ENCODE measurements around the gene SIGMAR1. TPM values are rescaled to one million over a fixed set of nuclear protein-coding genes. Genes with fewer than 3 reads are reported as not detected.
"Not testable (repeated sequence)": the region's sequence is repeated elsewhere in the genome, so short reads cannot be mapped to it uniquely, and the experiment has no call there.

Gene SIGMAR1
- total RNA-seq, 1 donor from 2014 or later, result 48.3 TPM

DNA sequence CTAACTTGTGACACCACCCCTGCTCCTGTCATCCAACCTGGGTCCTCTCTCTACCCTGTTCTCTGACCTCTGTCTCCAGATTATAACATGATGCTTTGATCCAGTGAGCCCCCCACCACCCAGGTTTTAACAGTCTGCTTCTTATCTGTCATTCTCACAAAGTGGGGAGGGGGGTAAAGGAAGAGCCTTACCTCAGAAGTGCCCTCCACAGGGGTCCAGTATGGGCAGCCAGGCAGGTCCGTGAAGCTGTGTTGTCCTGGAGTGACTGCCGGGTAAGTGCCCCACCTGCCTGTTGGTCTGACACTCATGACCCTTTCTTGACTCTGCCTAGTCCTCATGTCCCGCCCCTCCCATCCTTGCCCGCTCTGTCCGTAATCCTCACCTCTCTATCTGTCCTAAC, 17.8 kb upstream of the SIGMAR1 start:
- DNase-seq (ENCODE audit: low spot score), result no peak

DNA sequence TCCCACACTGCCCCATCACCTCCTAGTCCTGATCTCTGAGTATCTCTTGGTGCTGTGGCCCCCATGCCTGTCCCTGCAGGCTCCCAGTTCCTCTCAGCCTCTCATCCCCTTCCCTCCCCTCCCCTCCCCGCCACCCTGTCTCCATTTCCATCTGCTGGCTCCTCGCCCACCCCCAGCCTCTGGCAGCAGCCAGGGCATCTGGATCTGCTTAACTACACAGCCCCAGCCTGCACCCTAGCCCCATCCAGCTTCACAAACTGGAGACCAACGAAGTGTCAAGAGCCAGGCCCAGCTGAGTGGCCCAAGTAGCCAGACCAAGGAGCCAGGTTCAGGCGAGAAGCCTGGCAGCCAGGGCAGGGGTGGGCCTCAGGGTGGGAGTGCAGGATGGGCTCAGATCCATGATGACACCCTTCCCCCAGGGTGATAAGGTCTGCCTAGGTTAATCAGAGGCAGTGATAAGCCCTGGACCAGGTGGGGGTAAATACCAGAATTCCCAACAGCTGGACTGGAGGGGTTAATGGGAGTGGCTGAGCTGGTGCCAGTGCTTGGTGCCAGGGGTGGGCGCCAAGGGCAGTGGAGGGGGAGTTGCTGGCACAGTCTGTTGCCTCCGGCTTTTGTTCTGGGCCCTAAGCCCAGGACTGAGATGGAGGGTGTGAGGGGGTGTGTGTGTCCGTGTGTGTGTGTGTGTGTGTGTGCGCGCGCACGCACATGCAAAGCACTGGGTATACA, 16.9 kb upstream of the SIGMAR1 start:
- DNase-seq (ENCODE audit: low spot score), result no peak

DNA sequence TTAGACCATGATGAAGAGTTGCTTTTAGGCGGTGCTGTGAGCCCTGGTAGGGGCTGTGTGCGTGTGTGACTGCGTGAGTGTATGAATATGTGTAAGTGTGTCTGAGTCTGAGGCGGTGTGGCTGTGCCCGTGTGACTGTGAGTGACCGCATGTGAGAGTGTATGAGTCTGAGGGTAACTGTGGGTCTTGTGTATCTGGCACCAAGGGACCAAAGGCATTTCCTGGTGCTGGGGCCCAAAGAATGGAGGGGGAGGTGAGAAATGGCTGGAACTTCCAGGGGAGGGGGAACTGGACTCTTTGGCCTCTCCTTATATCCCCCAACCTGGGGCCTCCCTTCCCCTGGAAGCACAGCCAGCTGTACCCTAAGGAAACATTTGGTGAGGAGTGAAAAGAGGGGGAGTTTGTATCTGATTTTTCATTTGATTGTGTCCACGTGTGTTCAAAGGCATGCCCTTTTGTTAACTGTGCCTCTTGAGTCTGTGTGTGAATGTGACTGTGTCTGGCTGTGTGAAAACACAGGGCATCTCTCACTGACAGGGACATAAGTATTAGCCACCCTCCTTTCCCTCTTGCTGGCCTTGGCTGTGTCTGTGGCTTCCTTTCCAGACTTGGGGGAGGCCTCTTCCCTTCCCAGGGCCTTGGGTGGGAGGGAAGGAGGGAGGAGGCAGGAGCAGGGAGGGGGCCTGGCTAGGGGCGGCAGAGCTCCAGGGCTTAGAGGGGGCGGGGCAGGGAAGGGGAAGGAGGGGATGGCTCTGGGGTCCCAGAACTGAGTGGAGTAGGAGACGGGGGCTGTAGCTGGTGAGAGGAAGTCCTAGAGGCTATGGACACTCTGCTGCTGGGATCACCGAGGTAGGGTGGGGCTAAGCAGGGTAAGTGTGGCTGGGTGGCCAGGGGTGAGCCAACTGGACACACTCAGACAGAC, 15.8 kb upstream of the SIGMAR1 start:
- DNase-seq (ENCODE audit: low spot score), result no peak

DNA sequence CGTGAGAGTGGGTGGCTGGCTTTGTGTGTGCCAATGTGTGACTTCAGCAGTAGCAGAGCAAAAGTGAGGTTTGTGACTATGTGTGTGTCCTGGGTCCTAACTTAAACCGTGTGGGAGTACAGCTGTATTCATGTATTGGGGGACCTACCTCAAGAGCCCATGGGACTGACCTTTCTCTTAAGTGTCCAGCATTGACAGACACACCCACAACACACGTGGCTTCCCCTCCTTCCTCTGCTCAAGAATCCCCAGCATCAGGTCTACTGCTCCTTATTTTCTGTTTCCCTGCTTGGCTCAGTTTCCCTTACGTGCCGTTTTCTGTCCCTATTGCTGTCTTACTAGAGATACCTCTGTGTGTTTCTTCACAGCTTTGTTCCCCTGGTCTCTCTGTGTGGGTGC, 15.0 kb upstream of the SIGMAR1 start:
- no peak for DNase-seq (ENCODE audit: low spot score)

DNA sequence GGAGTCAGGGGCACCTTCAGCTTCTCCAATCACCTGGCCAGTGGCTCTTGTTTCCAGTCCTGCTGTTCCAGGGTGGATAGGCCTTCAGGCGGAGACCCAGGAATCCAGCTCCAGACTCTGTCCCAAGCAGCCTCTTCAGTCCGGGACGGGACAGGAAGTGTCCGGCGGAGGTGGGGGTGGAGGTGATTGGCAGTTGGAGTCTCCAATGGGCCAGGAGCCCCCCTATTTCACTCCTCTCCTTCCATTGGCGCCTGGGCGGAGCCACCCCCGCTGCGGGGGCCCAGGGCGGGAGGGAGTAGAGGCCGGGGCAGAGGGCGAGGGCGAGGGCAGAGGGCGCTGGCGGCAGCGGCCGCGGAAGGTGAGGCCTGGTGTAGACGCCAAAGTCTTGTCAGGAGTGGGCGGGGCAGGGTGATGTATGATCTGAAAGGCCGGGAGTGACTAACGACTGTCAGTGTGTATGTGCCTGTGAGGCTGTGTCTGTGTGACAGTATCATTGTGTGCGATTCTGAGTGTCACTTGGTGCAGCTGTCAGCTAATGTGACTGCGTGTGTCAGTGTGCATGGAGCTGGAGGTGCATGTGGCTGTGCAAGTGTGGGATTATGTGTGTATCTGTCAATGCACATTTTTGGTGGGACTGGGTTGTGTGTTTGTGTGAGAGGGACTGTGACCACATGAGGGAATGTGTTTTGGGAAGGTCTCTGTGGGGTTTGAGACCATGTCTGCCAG, 14.5 kb upstream of the SIGMAR1 start, which contains the start of gene IL11RA:
IL11RA (plus strand) TSS at position 310 of the 726 bp plus-strand sequence. CDS start 3,033 bp downstream, outside the sequence.
- DNase-seq (ENCODE audit: low spot score), result peak; percentile 94

DNA sequence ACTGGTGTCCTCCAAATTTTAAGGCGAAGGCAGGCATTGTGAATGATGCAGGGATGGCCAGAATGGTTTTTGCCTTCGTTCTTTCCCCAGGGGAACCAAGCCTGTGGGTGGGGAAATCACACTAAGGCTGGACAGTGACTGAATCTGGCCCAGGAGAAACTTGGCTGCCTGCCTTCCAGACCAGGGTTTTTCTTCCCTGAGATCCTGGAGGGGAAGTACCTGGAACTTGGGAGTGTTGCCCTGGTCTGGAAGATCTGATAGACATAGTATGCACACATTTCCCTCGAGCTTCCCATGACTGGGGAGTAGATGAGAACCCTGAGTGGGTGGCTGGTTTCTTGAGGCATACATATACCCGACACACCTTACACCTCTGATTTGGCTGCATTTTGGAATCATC, 13.7 kb upstream of the SIGMAR1 start:
- DNase-seq (ENCODE audit: low spot score), result no peak

DNA sequence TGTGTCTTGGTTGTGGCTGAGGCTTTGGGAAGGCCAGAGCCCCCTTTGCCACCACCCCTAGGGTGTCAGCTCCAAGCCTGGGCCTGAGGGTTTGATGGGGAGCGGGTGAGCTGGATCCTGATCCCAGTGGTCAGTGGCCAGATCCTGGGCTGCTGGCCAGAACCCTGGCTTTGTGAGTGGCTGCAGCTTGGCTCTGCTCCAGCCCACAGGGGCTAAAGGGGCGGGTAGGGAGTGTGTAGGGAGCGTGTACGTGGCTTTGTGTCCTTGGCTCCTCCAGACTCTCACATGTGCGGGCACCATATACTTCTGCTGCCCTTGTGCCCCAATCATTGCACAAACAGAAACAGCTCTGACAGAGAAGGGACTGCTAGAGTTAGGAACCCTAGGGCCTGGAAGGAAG, 13.2 kb upstream of the SIGMAR1 start:
- DNase-seq (ENCODE audit: low spot score), result no peak

DNA sequence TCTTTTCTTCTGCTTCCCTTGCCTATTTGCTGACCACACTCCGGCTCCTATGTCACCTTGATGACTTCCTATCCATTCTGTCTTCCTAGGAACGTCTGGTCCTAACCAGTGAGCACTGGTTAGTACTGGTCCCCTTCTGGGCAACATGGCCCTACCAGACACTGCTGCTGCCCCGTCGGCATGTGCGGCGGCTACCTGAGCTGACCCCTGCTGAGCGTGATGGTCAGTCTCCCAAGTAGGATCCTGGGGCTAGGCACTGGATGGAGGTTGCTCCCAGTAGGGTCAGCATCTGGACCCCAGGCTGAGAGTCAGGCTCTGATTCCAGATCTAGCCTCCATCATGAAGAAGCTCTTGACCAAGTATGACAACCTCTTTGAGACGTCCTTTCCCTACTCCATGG, 11.1 kb upstream of the SIGMAR1 start:
- no peak for DNase-seq (ENCODE audit: low spot score)

DNA sequence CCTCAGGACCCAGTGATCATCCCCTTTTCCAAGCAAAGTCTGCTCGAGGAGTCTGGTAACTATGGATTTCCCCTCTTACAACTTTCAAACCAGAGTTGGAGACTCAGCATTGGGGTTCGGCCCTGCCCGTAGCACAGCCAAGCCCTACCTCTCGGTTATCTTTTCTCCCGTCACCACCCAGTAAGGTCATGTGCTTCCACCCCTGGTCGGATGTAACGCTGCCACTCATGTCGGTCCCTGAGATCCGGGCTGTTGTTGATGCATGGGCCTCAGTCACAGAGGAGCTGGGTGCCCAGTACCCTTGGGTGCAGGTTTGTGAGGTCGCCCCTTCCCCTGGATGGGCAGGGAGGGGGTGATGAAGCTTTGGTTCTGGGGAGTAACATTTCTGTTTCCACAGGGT, 10.1 kb upstream of the SIGMAR1 start:
- no peak for DNase-seq (ENCODE audit: low spot score)

DNA sequence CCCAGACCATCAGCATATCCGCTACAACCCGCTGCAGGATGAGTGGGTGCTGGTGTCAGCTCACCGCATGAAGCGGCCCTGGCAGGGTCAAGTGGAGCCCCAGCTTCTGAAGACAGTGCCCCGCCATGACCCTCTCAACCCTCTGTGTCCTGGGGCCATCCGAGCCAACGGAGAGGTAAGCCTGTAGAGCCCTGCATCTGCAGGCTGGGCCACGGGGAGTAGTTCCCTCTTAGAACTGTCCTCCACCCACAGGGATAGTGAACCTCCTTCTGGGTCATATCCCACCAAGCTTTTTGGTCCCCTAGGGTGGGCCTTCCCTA, 9.5 kb upstream of the SIGMAR1 start:
- no peak for DNase-seq (ENCODE audit: low spot score)

DNA sequence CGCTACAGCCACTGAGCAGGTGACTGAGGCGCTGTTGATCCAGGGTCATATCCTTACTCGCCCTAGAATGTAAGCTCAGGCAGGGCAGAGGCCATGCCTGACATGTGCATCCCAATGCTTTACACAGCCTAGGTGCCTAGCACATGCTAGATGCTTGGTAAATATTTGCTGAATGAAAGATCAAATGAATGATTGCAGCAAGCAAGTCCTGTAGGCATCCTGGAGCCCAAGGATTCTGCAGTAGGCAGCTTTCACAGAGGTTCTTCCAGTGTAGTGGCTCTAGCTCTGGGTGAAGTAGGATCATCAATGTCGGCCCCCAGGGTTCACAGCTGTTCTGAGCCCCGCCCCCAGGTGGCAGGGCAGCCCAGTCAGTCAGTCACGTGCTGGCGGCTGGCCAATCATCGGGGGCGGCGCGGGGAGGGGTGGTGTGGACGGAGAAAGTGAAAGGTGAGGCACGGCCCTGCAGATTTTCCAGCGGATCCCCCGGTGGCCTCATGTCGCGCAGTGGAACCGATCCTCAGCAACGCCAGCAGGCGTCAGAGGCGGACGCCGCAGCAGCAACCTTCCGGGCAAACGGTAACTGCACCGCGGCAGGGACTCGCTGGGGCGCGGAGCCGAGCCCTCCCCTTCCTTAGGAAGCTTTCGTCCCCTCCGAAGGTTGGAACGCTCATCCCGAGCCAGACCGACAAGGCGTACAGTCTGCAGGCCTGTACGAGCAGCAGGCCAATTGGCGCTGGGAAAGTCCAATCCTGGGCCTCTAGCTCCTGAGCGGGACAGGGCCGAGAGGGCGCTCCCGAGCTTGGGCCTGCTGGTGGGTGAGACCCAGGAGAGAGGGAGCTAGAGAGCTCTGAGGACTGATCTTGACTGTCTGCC, 8.9 kb upstream of the SIGMAR1 start, which contains the start of gene GALT:
GALT (plus strand) TSS at position 465 of the 873 bp plus-strand sequence; CDS start at position 495, 30 bp downstream.
- DNase-seq (ENCODE audit: low spot score), result peak; percentile 99

DNA sequence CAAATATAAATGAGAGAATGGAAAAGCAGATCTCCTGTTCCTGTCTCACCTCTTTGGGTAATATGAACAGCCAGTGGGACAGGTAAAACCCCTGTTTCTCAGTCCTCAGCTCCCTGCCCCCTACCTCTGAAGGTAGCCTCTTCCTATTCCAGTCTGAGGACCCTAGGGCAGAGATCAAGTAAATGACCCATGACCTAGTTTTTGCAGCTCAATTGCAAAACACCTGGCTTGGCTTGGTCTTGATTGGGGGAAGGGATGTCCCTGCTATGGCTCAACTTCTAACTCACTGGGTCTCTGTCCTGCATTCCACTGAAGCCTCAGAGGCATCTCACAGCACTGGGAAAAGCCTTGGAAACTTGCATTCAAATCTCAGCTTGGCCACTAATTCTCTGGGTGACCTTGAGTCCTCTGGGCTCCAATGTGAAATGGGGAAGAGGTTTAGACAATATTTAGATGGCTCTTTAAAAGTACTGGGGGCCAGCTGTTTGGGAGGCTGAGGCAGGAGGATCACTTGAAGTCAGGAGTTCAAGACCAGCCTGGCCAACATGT, 7.3 kb upstream of the SIGMAR1 start:
- no peak for DNase-seq (ENCODE audit: low spot score)

DNA sequence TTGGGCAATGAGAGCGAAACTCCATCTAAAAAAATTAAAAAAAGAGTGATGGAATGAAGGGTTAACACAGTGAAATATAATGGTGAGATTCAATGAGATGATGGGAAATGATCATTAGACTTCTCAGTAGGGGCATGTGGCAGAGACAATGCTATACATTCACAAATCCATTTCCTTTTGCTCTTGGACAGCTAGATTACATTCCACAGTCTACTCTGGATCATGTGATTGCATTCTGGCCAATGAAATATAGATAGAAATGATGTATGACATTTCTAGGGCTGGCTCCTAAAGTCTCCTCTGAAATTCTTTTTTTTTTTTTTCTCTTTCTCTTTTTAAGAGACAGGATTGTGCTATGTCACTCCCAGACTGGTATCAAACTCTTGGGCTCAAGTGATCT, 5.1 kb upstream of the SIGMAR1 start:
- DNase-seq (ENCODE audit: low spot score), result no peak

DNA sequence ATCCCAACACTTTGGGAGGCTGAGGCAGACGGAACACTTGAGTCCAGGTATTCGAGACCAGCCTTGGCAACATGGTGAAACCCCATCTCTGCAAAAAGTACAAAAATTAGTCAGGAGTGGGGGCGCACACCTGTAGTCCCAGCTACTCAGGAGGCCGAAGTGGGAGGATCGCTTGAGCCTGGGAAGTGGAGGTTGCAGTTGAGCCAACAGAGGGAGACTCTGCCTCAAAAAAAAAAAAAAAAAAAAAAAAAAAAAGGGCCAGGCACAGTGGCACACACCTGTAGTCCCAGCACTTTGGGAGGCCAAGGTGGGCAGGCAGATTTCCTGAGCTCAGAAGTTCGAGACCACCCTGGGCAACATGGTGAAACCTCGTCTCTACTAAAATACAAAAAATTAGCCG, 1.7 kb upstream of the SIGMAR1 start:
- not testable (repeated sequence) for DNase-seq (ENCODE audit: low spot score)

DNA sequence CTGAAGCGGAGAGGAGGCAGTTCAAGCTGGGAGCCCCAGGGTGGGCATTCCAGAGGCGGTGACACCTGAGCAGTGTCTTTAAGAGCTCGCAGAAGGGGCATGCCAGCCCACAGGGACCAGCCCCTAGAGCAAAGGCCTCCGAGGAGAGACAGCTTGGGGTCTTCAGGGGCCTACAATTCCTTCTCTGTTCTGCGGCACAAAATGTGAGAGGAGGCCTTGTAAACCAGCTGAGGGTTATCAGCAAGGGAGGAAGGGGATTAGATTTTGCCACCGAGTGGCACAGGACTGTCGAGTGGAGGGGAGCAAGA, 505 bp upstream of the SIGMAR1 start:
- DNase-seq (ENCODE audit: low spot score), result no peak

DNA sequence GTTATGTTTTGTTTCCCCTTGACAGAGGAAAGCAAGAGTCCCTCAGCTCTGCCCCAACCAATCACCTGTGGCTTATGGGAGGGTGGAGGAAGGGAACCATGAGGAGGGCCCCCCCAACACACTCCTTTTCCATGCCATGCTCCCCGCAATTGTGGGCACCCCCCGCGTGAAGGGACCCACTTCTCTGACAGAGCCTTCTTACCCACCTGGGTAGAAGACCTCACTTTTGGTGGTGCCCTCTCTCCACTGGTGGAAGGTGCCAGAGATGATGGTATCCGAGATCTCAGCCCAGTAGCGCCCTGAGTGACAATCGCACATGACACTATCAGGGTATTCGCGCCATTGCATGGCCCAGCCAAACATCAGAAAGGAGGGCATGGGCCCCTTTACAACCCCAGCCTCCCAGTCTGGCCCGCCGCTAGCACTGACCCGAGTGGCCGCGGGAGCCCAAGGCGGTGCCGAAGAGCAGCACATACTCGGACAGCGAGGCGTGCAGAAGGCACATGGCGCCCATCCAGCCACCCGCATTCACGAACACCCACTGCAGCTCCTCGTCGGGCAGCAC, 714 bp downstream of the SIGMAR1 start:
- DNase-seq (ENCODE audit: low spot score), result no peak

DNA sequence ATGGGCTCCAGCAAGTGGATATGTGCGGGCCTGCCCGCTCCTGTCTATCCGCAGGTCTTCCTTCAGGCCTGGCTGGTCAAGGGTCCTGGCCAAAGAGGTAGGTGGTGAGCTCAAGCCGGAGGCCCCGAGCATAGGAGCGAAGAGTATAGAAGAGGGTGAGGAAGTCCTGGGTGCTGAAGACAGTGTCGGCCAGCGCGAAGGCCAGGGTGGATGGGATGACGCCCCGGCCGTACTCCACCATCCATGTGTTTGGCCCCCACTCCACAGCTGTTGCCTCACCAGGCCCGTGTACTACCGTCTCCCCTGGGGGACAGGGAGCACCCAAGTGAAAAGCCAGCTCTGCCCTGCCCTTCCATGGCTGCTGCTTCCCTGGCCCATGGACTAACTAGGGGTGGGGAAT, 2.0 kb downstream of the SIGMAR1 start:
- DNase-seq (ENCODE audit: low spot score), result no peak

DNA sequence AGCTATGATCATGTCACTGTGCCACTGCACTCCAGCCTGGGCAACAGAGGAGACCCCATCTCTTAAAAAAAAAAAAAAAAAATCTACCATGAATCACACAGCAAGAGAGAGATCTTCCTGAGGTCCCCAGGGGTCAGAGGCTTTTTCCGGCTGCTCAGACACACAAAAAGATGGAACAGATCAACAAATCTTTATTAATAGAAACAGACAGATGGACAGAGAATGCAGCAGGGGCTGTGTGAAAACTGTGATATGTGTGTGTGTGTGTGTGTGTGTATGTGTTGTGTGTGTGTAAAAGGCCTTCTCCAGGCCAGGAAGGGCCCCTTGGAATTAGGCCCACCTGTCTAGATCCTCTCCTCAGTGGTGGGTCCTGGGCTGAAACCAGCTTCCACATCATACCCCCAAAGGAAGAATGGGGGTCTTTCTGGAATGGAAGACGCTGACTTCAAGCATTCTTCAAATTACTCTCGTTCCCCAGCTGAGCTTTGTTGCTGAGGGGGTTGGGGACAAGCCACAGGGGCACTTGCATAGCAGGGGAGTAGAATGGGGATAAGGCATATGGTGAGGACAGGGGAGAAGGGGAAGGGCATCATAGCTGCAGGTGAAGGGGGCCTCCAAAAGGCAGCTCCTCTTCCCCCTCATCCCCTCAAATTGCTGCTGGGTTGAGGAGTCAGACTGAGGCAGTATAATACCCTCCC, 2.9 kb downstream of the SIGMAR1 start:
- DNase-seq (ENCODE audit: low spot score), result no peak

DNA sequence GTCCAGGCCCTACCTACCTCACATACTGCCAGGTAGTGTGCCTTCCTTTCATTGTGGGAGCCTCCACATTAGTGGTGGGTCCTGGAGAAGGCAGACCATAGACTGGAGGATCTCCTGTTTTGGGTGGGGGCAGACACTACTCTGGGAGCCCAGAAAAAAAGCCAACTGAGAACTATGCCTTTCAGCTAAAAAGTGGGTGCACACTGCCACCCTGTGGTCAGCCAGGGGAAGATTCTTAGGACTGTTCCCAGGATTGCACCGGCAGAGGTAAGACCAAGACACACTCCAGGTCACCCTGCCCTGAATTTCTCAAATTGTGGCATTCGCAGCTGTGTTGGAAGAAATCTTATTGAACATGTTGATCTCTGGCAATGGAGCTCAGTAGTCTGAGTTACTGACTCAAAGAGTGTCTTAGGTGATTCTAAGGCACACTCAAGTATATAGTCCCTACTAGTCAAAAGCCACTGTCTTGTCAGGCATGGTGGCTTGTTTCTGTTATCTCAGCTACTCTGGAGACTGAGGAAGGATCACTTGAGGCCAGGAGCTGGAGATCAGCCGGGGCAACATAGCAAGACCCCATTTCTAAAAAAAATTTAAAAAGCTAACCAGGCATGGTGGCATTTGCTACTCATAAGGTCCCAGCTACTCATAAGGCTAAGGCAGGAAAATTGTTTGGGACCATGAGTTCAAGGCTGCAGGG, 3.6 kb downstream of the SIGMAR1 start:
- DNase-seq (ENCODE audit: low spot score), result no peak

All from mesenteric fat pad (tissue), 1 donor.